GM12891 (cell line): Measurements from ENCODE around the gene LCN6.

ENCODE experiments used
- POLR2A ChIP-seq: IDR thresholded peaks from 2 replicates; pipeline ENCODE4 v1.6.1; 2011; ENCODE audit warnings: low read depth, low read length, control low read depth
- POLR2AphosphoS5 ChIP-seq: IDR thresholded peaks from 2 replicates; pipeline ENCODE4 v1.6.1; 2011; ENCODE audit warnings: low read depth, low read length, control low read depth

DNA sequence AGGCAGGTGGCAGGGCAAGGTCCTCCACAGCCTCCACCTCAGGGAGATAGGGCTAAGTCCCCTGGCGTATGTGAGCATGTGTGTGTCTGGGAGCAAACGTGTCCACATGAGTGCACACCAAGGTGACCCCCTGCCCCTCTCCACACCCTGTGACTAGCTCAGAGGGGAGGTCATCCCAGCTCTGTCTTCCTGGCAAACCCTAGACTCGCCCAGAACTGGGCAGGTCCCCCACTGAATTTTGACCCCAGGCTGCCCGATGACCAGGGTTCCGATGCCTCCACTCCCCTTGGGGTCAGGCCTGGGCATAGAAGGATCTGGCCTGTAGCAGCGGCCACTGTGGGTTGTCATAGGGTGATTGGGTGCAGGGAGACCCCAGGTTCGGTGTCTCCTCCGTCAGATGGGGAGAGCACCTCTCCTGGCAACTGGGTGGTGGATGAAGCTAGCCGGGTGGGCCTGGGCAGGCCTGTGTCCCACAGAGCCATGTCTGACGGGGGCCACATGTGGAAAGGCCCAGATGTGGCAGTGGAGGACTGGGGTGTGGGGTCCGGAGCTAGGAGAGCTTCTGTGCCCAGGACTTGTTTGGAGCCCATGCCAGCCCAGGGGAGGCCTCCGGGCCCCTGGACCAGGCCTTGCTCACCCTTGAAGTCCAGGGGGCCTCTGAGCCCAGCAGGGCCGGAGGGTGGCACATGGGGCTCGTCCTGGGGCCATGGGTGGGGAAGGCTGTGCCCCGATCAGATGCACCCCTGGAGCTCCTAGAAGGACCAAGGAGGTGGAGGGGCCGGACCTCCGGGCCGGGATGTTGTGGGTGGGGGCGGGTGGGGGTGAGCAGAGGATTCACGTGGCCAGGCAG is 29.8 kb downstream of the LCN6 start:
- no peak for TF ChIP-seq POLR2AphosphoS5
- no peak for TF ChIP-seq POLR2A
